Activated CD4-positive, alpha-beta T cell treated with anti-CD3 and anti-CD28 coated beads, Interleukin-2, amount 10 ng/mL, durations not matched to agents 7 days and 5 days (primary cell): ENCODE data around the gene R3HDM4. TPM values are rescaled to one million over a fixed set of nuclear protein-coding genes. Genes with fewer than 3 reads are reported as not detected.
A peak's percentile ranks its signal among the peaks of the same experiment; 100 is the strongest.

Experiments used
- CTCF ChIA-PET: fragments of 350-600 bp; sonication (Branson Sonifier 250); formaldehyde crosslinking; loops from one replicate; lab custom pipeline; 2021; ENCODE audit warnings: antibody characterized with exemption; lab: Charles Lee
- POLR2A ChIA-PET: fragments of 350-600 bp; sonication (Branson Sonifier 250); formaldehyde crosslinking; loops from one replicate; lab custom pipeline; 2021; ENCODE audit warnings: antibody characterized with exemption; lab: Charles Lee
- DNase-seq: peaks from one replicate; pipeline ENCODE4 v3.0.0-alpha.2; 2020
- H3K27ac Mint-ChIP-seq: one replicate; pipeline ENCODE4 v1.8.0; 2021; ENCODE audit warnings: mild to moderate bottlenecking, moderate library complexity, mixed read lengths
- H3K27me3 Mint-ChIP-seq: one replicate; pipeline ENCODE4 v1.8.0; 2021; ENCODE audit warnings: mixed read lengths
- H3K36me3 Mint-ChIP-seq: one replicate; pipeline ENCODE4 v1.8.0; 2021; ENCODE audit warnings: low read depth, mixed read lengths
- H3K4me1 Mint-ChIP-seq: one replicate; pipeline ENCODE4 v1.8.0; 2021; ENCODE audit warnings: mixed read lengths
- H3K4me3 Mint-ChIP-seq: one replicate; pipeline ENCODE4 v1.8.0; 2021; ENCODE audit warnings: mild to moderate bottlenecking, moderate library complexity, mixed read lengths
- H3K9me3 Mint-ChIP-seq: one replicate; pipeline ENCODE4 v1.8.0; 2021; ENCODE audit warnings: mixed read lengths
- total RNA-seq, 2 experiments: library from RNA; stranded (reverse); gene quantifications; one replicate each; pipeline ENCODE4 v1.2.3, GENCODE V29; 2021

The R3HDM4 gene
- total RNA-seq, 2 experiments from 2014 or later = 120 to 121 TPM

GRCh38 chr19:943551-944170 is 30.6 kb upstream of the R3HDM4 start:
- Mint-ChIP-seq H3K36me3 (peaks cover 8% of the 10 kb centered on the region), H3K4me3 (no peak overlapping the region), H3K9me3 (no peaks in the 10 kb centered on the region), H3K27ac (no peak overlapping the region), H3K27me3 (no peaks in the 10 kb centered on the region), H3K4me1 (peaks cover 19% of the 10 kb centered on the region)
- no peak for DNase-seq
- POLR2A ChIA-PET = no interaction called here
- CTCF ChIA-PET = no interaction called here

- no peak overlapping the region for H3K27ac Mint-ChIP-seq
- ChIA-PET CTCF (no interaction called here), POLR2A (no interaction called here)
- no peak overlapping the region for H3K4me3 Mint-ChIP-seq
- H3K4me1 Mint-ChIP-seq = peaks cover 30% of the 10 kb centered on the region
- DNase-seq = no peak
- H3K27me3 Mint-ChIP-seq = no peaks in the 10 kb centered on the region
- peaks cover 3% of the 10 kb centered on the region for H3K9me3 Mint-ChIP-seq
- peaks cover 14% of the 10 kb centered on the region for H3K36me3 Mint-ChIP-seq
These were observed 29.2 kb upstream of the R3HDM4 start for GRCh38 chr19:942133-942645.

DNA sequence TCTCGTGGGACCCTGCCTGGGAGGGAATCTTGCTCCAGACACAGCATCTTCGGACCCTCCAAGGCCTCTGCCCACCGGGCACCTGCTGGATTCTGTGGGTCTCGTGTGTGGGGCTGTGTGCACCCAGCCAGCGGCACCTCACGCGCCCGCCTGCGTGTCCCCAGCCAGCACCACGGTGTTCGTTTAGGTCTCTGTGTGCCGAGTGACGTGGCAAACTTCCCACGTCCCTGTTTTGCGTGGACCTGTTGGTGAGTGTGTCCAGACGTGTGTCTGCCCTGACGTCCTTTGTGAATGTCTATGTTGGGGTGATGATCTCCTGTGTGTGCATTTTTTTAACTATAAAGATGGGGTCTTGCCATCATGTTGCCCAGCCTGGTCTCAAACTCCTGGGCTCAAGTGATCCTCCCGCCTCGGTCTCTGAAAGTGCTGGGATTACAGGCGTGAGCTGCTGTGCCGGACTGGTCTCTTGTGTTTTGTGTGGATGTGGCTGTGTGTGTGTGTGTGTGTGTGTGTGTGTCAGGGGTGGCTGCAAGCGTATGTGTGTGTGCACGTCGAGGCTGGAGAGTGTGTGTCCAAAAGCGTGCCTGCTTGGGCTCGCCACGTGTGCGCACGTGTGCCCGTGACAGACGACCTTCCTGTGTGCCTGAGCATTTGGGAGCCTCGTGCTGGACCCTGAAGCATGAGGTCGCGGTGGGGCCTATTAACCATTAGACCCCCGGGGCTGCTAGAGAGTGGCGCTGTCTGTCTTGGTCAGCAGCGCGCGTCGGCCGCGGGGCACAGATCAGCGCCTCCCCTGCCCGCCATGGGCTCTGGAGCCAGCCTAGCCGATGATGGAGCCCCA is 28.5 kb upstream of the R3HDM4 start:
- peak overlapping the region; percentile 54 for H3K27ac Mint-ChIP-seq
- peaks cover 35% of the 10 kb centered on the region for H3K4me1 Mint-ChIP-seq
- ChIA-PET POLR2A (no interaction called here), CTCF (no interaction called here)
- DNase-seq = no peak
- H3K4me3 Mint-ChIP-seq = peak overlapping the region; percentile 69
- no peaks in the 10 kb centered on the region for H3K27me3 Mint-ChIP-seq
- peaks cover 17% of the 10 kb centered on the region for H3K36me3 Mint-ChIP-seq
- peaks cover 3% of the 10 kb centered on the region for H3K9me3 Mint-ChIP-seq

DNA sequence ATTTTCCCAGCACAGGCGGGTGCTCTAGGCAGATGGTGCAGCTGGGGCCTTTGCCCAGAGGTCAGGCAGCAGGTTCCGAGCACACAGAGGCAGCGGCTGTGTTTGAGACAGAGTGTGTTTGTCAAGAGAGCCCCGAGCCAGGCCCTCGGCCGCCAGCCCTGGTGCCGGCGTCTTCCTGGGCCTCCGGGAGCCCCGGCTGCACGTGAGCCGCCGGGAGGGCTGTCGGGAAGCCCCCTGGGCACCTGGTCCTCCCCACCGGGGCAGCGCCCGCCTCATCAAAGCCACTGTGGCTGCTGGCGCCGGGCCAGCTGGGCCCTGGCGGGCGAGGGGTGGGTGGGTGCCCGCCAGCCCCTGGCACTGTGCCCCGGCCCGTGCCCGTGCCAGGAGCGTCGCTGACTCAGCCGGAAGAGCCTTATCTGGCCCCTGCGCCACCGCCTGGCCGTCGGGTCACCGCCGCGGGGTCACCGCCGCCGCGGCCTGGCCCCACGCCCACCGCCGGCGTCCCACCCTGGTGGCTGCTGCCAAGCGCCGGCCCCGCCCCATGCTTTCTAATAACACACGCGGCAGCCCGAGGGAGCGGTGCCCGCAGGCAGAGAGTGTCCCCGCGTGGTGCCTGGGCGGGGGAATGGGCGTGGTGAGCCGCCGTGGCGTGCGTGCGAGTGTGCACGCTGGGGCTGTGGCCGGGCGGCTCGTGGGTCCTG is 27.7 kb upstream of the R3HDM4 start:
- Mint-ChIP-seq H3K36me3 (peaks cover 17% of the 10 kb centered on the region), H3K4me1 (peaks cover 35% of the 10 kb centered on the region), H3K4me3 (peak overlapping the region; percentile 69), H3K27ac (peak overlapping the region; percentile 76), H3K27me3 (no peaks in the 10 kb centered on the region), H3K9me3 (peaks cover 3% of the 10 kb centered on the region)
- CTCF ChIA-PET = interaction anchor here (1.4 kb wide), 1 partner anchor 300 kb away, joined by 3 read pairs; no protein-coding TSS in a partner anchor
- POLR2A ChIA-PET = no interaction called here
- peak; percentile 63 for DNase-seq

DNA sequence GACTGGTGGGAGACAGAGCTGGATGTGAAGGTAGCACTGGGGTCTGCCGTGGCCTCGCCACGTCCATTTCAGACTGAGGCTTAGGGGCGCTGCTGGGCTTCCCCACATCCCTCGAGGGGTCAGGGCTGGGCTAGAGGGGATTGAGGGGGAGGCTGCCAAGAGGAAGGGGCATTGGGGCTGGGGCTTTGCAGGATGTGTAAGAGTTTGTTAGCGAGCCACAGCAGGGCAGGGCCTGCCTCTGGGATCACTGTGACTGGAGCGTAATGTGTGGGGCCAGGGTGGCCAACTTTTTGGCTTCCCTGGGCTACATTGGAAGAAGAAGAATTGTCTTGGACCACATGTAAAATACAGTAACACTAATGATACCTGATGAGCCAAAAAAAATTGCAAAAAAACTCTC is 26.9 kb upstream of the R3HDM4 start:
- peaks cover 3% of the 10 kb centered on the region for H3K9me3 Mint-ChIP-seq
- H3K4me3 Mint-ChIP-seq = peak overlapping the region; percentile 17
- DNase-seq = no peak
- peak overlapping the region; percentile 76 for H3K27ac Mint-ChIP-seq
- ChIA-PET CTCF (interaction anchor here (0.6 to 1.4 kb wide), 3 partner anchors 10 to 301 kb away, joined by 3 to 5 read pairs (median 3); no protein-coding TSS in a partner anchor), POLR2A (no interaction called here)
- H3K27me3 Mint-ChIP-seq = no peaks in the 10 kb centered on the region
- H3K36me3 Mint-ChIP-seq = peaks cover 17% of the 10 kb centered on the region
- H3K4me1 Mint-ChIP-seq = peaks cover 35% of the 10 kb centered on the region

- Mint-ChIP-seq H3K27ac (no peak overlapping the region), H3K27me3 (no peaks in the 10 kb centered on the region), H3K9me3 (peaks cover 3% of the 10 kb centered on the region), H3K36me3 (peaks cover 17% of the 10 kb centered on the region), H3K4me3 (no peak overlapping the region), H3K4me1 (peaks cover 35% of the 10 kb centered on the region)
- no peak for DNase-seq
- ChIA-PET CTCF (interaction anchor here (0.6 to 1.4 kb wide), 3 partner anchors 10 to 301 kb away, joined by 3 to 5 read pairs (median 3); no protein-coding TSS in a partner anchor), POLR2A (no interaction called here)
These were observed 26.4 kb upstream of the R3HDM4 start for GRCh38 chr19:939439-939838.

GRCh38 chr19:938233-938923 is 25.4 kb upstream of the R3HDM4 start:
- H3K27me3 Mint-ChIP-seq = no peaks in the 10 kb centered on the region
- H3K27ac Mint-ChIP-seq = no peak overlapping the region
- peaks cover 35% of the 10 kb centered on the region for H3K4me1 Mint-ChIP-seq
- H3K36me3 Mint-ChIP-seq = peaks cover 17% of the 10 kb centered on the region
- H3K4me3 Mint-ChIP-seq = no peak overlapping the region
- POLR2A ChIA-PET = interaction anchor here (0.7 kb wide), 1 partner anchor 164 kb away, joined by 4 read pairs; no protein-coding TSS in a partner anchor
- CTCF ChIA-PET = interaction anchor here (0.6 to 2.2 kb wide), 6 partner anchors 9 to 569 kb away, joined by 3 to 7 read pairs (median 3); no protein-coding TSS in a partner anchor
- no peak for DNase-seq
- peaks cover 3% of the 10 kb centered on the region for H3K9me3 Mint-ChIP-seq

DNA sequence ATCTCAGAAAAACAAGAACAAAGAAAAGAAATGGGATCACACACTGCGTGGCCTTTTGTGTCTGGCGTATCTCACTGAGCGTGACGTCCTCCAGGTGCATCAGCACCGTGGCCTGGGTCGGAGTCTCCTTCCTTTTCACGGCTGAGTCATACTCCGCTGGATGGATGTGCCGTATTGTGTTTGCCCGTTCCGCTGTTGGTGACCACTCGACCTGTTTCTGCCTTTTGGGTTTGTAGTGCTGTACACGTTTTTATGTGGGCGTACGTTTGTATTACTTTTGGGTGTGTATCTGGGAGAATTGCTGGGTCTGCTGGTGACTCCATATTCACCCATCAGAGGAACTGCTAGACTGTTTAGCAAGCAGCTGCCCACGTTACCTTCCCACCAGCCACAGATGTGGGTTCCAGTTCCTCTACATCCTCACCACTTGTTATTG is 24.3 kb upstream of the R3HDM4 start:
- H3K4me3 Mint-ChIP-seq = no peak overlapping the region
- H3K27ac Mint-ChIP-seq = peak overlapping the region; percentile 68
- H3K36me3 Mint-ChIP-seq = peaks cover 20% of the 10 kb centered on the region
- peaks cover 3% of the 10 kb centered on the region for H3K9me3 Mint-ChIP-seq
- peak; percentile 75 for DNase-seq
- H3K27me3 Mint-ChIP-seq = no peaks in the 10 kb centered on the region
- peaks cover 42% of the 10 kb centered on the region for H3K4me1 Mint-ChIP-seq
- ChIA-PET POLR2A (no interaction called here), CTCF (interaction anchor here (0.7 to 2.2 kb wide), 3 partner anchors 14 to 82 kb away, joined by 3 to 7 read pairs (median 3); no protein-coding TSS in a partner anchor)

DNA sequence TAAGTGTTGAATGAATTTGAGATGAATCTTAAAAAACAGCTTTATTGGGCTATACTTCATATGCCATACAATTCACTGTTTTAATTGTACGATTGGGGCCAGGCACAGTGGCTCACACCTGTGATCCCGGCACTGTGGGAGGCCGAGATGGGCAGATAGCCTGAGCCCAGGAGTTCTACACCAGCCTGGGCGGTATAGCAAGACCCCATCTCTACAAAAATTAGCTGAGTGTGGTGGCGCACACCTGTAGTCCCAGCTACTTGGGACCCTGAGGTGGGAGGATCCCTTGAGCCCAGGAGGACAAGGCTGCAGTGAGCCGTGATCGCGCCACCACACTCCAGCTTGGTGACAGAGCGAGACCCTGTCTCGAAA is 23.1 kb upstream of the R3HDM4 start:
- no peaks in the 10 kb centered on the region for H3K27me3 Mint-ChIP-seq
- POLR2A ChIA-PET = no interaction called here

GRCh38 chr19:934865-935479 is 22.0 kb upstream of the R3HDM4 start:
- peaks cover 19% of the 10 kb centered on the region for H3K36me3 Mint-ChIP-seq
- H3K27ac Mint-ChIP-seq = no peak overlapping the region
- CTCF ChIA-PET = interaction anchor here (1.5 kb wide), 1 partner anchor 10 kb away, joined by 4 read pairs; no protein-coding TSS in a partner anchor
- peaks cover 3% of the 10 kb centered on the region for H3K9me3 Mint-ChIP-seq
- no peak overlapping the region for H3K4me3 Mint-ChIP-seq
- DNase-seq = no peak
- POLR2A ChIA-PET = no interaction called here
- no peaks in the 10 kb centered on the region for H3K27me3 Mint-ChIP-seq
- H3K4me1 Mint-ChIP-seq = peaks cover 36% of the 10 kb centered on the region

More for the DNA sequence above, 23.1 kb upstream of the R3HDM4 start:
- Mint-ChIP-seq H3K4me3 (no peak overlapping the region), H3K4me1 (peaks cover 42% of the 10 kb centered on the region), H3K9me3 (peaks cover 3% of the 10 kb centered on the region), H3K36me3 (peaks cover 19% of the 10 kb centered on the region), H3K27ac (no peak overlapping the region)
- CTCF ChIA-PET = interaction anchor here (1.0 to 1.5 kb wide), 2 partner anchors 11 to 13 kb away, joined by 3 to 4 read pairs; no protein-coding TSS in a partner anchor
- no peak for DNase-seq

GRCh38 chr19:934197-934840 is 21.3 kb upstream of the R3HDM4 start:
- no peak overlapping the region for H3K4me3 Mint-ChIP-seq
- POLR2A ChIA-PET = no interaction called here
- DNase-seq = no peak

More at GRCh38 chr19:934197-934840, 21.3 kb upstream of the R3HDM4 start:
- CTCF ChIA-PET = no interaction called here
- Mint-ChIP-seq H3K36me3 (peaks cover 18% of the 10 kb centered on the region), H3K27ac (peak overlapping the region; percentile 46), H3K27me3 (no peaks in the 10 kb centered on the region), H3K4me1 (peaks cover 31% of the 10 kb centered on the region), H3K9me3 (peaks cover 3% of the 10 kb centered on the region)
